Astrocyte (in vitro differentiated cells and primary cell): ENCODE measurements around the gene MMP14. TPM values are rescaled to one million over a fixed set of nuclear protein-coding genes. Genes with fewer than 3 reads are reported as not detected.

Source experiments
- DNase-seq: peaks from one replicate; pipeline ENCODE4 v3.0.0-alpha.2; 2010; ENCODE audit warnings: low read depth
- FAIRE-seq: peaks from 2 replicates; lab custom pipeline; 2011; peaks lifted over from hg19 to GRCh38; lab: Jason Lieb, UNC
- H2AFZ ChIP-seq: 2 replicates; pipeline ENCODE4 v1.6.0; 2012; ENCODE audit warnings: low read depth, low read length, inconsistent platforms
- H3K27ac ChIP-seq: 2 replicates; pipeline ENCODE4 v1.5.1; 2011; ENCODE audit warnings: low read depth, low read length, inconsistent platforms
- H3K27me3 ChIP-seq: 2 replicates; pipeline ENCODE4 v1.6.0; 2011; ENCODE audit warnings: low read length, inconsistent platforms; ENCODE audit not compliant: insufficient read depth
- H3K36me3 ChIP-seq: 2 replicates; pipeline ENCODE4 v1.5.1; 2011; ENCODE audit warnings: low read length, inconsistent platforms; ENCODE audit not compliant: insufficient read depth
- H3K4me1 ChIP-seq: 2 replicates; pipeline ENCODE4 v1.5.1; 2011; ENCODE audit warnings: low read length, inconsistent platforms; ENCODE audit not compliant: insufficient read depth
- H3K4me2 ChIP-seq: 2 replicates; pipeline ENCODE4 v1.6.0; 2012; ENCODE audit warnings: low read length, inconsistent platforms
- H3K4me3 ChIP-seq: 2 replicates; pipeline ENCODE4 v1.5.1; 2011; ENCODE audit warnings: low read depth, mild to moderate bottlenecking, low read length, inconsistent platforms; ENCODE audit not compliant: insufficient read depth
- H3K79me2 ChIP-seq: 2 replicates; pipeline ENCODE4 v1.6.0; 2012; ENCODE audit warnings: mild to moderate bottlenecking, low read length, inconsistent platforms; ENCODE audit not compliant: insufficient read depth
- H3K9ac ChIP-seq: 2 replicates; pipeline ENCODE4 v1.6.0; 2012; ENCODE audit warnings: mild to moderate bottlenecking, low read length, inconsistent platforms
- H3K9me3 ChIP-seq: 2 replicates; pipeline ENCODE4 v1.5.1; 2012; ENCODE audit warnings: low read depth, mild to moderate bottlenecking, low read length, inconsistent platforms; ENCODE audit not compliant: insufficient read depth
- H4K20me1 ChIP-seq: 2 replicates; pipeline ENCODE4 v1.6.0; 2012; ENCODE audit warnings: low read length, inconsistent platforms; ENCODE audit not compliant: insufficient read depth
- H3K27ac Mint-ChIP-seq: one replicate; pipeline ENCODE4 v1.8.0; 2021; ENCODE audit warnings: mild to moderate bottlenecking, mixed read lengths; ENCODE audit not compliant: unreplicated experiment
- H3K27me3 Mint-ChIP-seq: one replicate; pipeline ENCODE4 v1.8.0; 2021; ENCODE audit warnings: low read depth, mixed read lengths; ENCODE audit not compliant: unreplicated experiment
- H3K36me3 Mint-ChIP-seq: one replicate; pipeline ENCODE4 v1.8.0; 2021; ENCODE audit warnings: low read depth, mixed read lengths; ENCODE audit not compliant: unreplicated experiment
- H3K4me1 Mint-ChIP-seq: one replicate; pipeline ENCODE4 v1.8.0; 2021; ENCODE audit warnings: low read depth, mixed read lengths; ENCODE audit not compliant: unreplicated experiment
- H3K4me3 Mint-ChIP-seq: one replicate; pipeline ENCODE4 v1.8.0; 2021; ENCODE audit warnings: mild to moderate bottlenecking, moderate library complexity, mixed read lengths; ENCODE audit not compliant: unreplicated experiment
- H3K9me3 Mint-ChIP-seq: one replicate; pipeline ENCODE4 v1.8.0; 2021; ENCODE audit warnings: mild to moderate bottlenecking, mixed read lengths; ENCODE audit not compliant: unreplicated experiment
- EZH2 ChIP-seq: IDR thresholded peaks from 2 replicates; pipeline ENCODE4 v1.6.1; 2012; ENCODE audit warnings: mild to moderate bottlenecking, low read length, inconsistent platforms; ENCODE audit not compliant: insufficient read depth
- total RNA-seq: library from RNA; stranded (reverse); gene quantifications from 2 replicates; pipeline ENCODE4 v1.2.1, GENCODE V29; 2021
- TF ChIP-seq, protein P1 (sequence below): IDR thresholded peaks from 2 replicates; pipeline ENCODE4 v1.5.1; 2011; ENCODE audit warnings: low read depth, mild to moderate bottlenecking, inconsistent platforms, low read length, moderate library complexity; ENCODE audit not compliant: insufficient read depth

MMP14 gene
- total RNA-seq, 1 donor from 2014 or later = 911 TPM

DNA sequence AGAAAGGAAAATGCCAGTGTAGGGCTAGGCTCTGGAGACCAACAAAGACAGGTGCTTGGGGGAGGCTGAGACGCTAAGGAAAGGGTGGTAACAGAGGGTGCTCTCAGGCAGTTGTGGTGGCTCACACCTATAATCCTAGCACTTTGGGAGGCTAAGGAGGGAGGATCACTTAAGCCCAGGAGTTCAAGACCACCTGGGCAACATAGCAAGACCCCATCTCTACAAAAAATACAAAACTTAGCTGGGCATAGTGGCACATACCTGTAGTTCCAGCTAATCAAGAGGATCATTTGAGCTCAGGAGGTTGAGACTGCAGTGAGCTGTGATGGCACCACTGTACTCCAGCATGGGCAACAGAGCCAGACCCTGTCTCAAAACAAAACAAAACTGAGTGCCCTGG, 59.0 kb downstream of the MMP14 start:
- no peak overlapping the region for H3K9ac ChIP-seq
- H3K36me3 ChIP-seq = no peaks in the 10 kb centered on the region
- TF ChIP-seq, protein P1, sequence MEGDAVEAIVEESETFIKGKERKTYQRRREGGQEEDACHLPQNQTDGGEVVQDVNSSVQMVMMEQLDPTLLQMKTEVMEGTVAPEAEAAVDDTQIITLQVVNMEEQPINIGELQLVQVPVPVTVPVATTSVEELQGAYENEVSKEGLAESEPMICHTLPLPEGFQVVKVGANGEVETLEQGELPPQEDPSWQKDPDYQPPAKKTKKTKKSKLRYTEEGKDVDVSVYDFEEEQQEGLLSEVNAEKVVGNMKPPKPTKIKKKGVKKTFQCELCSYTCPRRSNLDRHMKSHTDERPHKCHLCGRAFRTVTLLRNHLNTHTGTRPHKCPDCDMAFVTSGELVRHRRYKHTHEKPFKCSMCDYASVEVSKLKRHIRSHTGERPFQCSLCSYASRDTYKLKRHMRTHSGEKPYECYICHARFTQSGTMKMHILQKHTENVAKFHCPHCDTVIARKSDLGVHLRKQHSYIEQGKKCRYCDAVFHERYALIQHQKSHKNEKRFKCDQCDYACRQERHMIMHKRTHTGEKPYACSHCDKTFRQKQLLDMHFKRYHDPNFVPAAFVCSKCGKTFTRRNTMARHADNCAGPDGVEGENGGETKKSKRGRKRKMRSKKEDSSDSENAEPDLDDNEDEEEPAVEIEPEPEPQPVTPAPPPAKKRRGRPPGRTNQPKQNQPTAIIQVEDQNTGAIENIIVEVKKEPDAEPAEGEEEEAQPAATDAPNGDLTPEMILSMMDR = no peak
- no peak for TF ChIP-seq EZH2
- no peaks in the 10 kb centered on the region for H3K79me2 ChIP-seq
- DNase-seq (no peak), FAIRE-seq (no peak)
- H3K9me3 ChIP-seq = no peaks in the 10 kb centered on the region
- H3K4me1 Mint-ChIP-seq = peaks cover 31% of the 10 kb centered on the region
- no peak overlapping the region for H3K27ac Mint-ChIP-seq
- H2AFZ ChIP-seq = no peak overlapping the region
- H3K27me3 ChIP-seq = no peaks in the 10 kb centered on the region
- H3K9me3 Mint-ChIP-seq = no peaks in the 10 kb centered on the region
- H3K4me1 ChIP-seq = peaks cover 15% of the 10 kb centered on the region
- no peaks in the 10 kb centered on the region for H3K36me3 Mint-ChIP-seq
- no peak overlapping the region for H3K4me3 ChIP-seq
- H4K20me1 ChIP-seq = no peaks in the 10 kb centered on the region
- peaks cover 3% of the 10 kb centered on the region for H3K27me3 Mint-ChIP-seq
- no peak overlapping the region for H3K4me3 Mint-ChIP-seq
- no peak overlapping the region for H3K27ac ChIP-seq
- no peak overlapping the region for H3K4me2 ChIP-seq

DNA sequence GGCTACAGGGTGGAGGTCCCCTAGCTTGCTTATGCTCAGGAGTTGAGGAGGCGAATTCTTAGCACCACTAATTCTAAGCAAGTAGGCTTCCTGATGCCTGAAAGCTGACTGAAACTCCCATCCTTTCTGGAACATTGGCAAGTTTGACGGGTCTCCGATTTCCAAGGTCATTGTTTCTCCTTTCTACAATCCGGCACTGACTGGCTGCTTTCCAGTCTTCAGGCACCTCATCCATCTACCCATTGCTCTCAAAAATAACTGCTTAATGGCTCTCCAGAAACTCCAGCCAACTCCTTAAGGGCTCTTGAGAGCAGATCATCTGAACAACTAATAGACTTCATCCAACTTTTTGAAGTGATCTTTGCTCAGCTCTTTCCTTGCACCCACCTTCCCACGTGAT, 60.0 kb downstream of the MMP14 start:
- Histone ChIP-seq H3K4me2 (no peak overlapping the region), H3K36me3 (peaks cover 7% of the 10 kb centered on the region), H3K4me3 (no peak overlapping the region), H3K79me2 (no peaks in the 10 kb centered on the region), H3K9ac (no peak overlapping the region), H4K20me1 (no peaks in the 10 kb centered on the region), H3K4me1 (peaks cover 15% of the 10 kb centered on the region), H2AFZ (no peak overlapping the region), H3K27ac (no peak overlapping the region), H3K27me3 (no peaks in the 10 kb centered on the region), H3K9me3 (no peaks in the 10 kb centered on the region)
- Mint-ChIP-seq H3K4me1 (peaks cover 31% of the 10 kb centered on the region), H3K36me3 (peaks cover 2% of the 10 kb centered on the region), H3K27ac (no peak overlapping the region), H3K27me3 (peaks cover 3% of the 10 kb centered on the region), H3K9me3 (no peaks in the 10 kb centered on the region), H3K4me3 (no peak overlapping the region)
- TF ChIP-seq EZH2 = no peak
- TF ChIP-seq, protein P1 = no peak
- FAIRE-seq (no peak), DNase-seq (no peak)

- H3K27ac ChIP-seq = no peak overlapping the region
- TF ChIP-seq, protein P1 = no peak
- TF ChIP-seq EZH2 = no peak
- H3K36me3 Mint-ChIP-seq = peaks cover 6% of the 10 kb centered on the region
- no peak overlapping the region for H3K9ac ChIP-seq
- H3K27me3 Mint-ChIP-seq = peaks cover 3% of the 10 kb centered on the region
- DNase-seq (no peak), FAIRE-seq (no peak)
- no peak overlapping the region for H3K4me2 ChIP-seq
- no peak overlapping the region for H3K4me3 ChIP-seq
- H3K9me3 Mint-ChIP-seq = no peaks in the 10 kb centered on the region
- H2AFZ ChIP-seq = no peak overlapping the region
- H3K4me1 Mint-ChIP-seq = peaks cover 31% of the 10 kb centered on the region
- peaks cover 15% of the 10 kb centered on the region for H3K4me1 ChIP-seq
- no peaks in the 10 kb centered on the region for H3K79me2 ChIP-seq
- no peaks in the 10 kb centered on the region for H3K27me3 ChIP-seq
- no peak overlapping the region for H3K27ac Mint-ChIP-seq
- peaks cover 11% of the 10 kb centered on the region for H3K36me3 ChIP-seq
- no peaks in the 10 kb centered on the region for H3K9me3 ChIP-seq
- H3K4me3 Mint-ChIP-seq = no peak overlapping the region
- H4K20me1 ChIP-seq = no peaks in the 10 kb centered on the region
Observed at GRCh38 chr14:22896760-22897159, 60.4 kb downstream of the MMP14 start.
